GM21367 (cell line): ENCODE measurements around the gene TUBGCP3.
"Not testable (repeated sequence)": the region's sequence is repeated elsewhere in the genome, so short reads cannot be mapped to it uniquely, and the experiment has no call there.

Experiments used
- ATAC-seq: cut with Tn5 transposase; IDR thresholded peaks from one replicate; pipeline ENCODE4 v1.9.1; 2021; ENCODE audit not compliant: unreplicated experiment

TUBGCP3 gene, protein sequence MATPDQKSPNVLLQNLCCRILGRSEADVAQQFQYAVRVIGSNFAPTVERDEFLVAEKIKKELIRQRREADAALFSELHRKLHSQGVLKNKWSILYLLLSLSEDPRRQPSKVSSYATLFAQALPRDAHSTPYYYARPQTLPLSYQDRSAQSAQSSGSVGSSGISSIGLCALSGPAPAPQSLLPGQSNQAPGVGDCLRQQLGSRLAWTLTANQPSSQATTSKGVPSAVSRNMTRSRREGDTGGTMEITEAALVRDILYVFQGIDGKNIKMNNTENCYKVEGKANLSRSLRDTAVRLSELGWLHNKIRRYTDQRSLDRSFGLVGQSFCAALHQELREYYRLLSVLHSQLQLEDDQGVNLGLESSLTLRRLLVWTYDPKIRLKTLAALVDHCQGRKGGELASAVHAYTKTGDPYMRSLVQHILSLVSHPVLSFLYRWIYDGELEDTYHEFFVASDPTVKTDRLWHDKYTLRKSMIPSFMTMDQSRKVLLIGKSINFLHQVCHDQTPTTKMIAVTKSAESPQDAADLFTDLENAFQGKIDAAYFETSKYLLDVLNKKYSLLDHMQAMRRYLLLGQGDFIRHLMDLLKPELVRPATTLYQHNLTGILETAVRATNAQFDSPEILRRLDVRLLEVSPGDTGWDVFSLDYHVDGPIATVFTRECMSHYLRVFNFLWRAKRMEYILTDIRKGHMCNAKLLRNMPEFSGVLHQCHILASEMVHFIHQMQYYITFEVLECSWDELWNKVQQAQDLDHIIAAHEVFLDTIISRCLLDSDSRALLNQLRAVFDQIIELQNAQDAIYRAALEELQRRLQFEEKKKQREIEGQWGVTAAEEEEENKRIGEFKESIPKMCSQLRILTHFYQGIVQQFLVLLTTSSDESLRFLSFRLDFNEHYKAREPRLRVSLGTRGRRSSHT

DNA sequence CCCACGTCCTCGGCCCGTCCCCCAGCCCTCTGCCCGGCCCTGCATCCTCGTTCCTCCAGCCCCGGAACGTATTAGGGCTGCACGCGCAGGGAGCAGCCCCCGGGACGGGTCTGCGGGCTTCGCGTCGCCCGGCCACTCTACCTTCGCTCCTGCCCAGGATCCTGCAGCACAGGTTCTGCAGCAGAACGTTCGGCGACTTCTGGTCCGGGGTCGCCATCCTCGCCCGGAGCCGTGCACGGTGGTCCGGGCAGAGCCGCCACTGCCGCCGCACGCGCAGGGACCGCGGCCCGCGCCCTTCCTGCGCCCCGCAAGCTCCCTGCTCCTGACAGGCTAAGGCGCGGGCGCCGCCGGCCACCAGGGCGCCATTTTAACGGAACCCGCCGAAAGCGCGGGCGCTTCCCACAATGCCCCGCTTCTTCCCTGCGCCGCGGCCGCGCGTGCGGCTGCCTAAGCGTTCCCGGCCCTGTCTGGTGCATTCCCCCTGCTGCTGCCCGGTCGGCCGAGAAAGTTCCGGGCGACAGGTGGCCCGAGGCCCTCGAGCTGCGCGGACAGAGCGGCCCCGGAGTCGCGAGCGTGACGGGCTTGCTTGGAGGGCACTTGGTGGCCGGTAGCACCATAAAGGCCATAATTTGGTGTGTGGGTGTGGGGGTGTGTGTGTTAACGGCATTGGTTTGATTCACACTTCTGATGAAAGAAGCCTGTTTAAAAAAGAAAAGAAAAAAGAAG, at the start of gene TUBGCP3:
Gene TUBGCP3, minus strand, starts transcription at position 390 of the 726 bp plus-strand sequence. Its CDS starts 173 bp downstream, at position 217.
- ATAC-seq = peak; percentile 72

GRCh38 chr13:112637017-112637801, 49.3 kb upstream of the TUBGCP3 start:
- ATAC-seq = no peak

DNA sequence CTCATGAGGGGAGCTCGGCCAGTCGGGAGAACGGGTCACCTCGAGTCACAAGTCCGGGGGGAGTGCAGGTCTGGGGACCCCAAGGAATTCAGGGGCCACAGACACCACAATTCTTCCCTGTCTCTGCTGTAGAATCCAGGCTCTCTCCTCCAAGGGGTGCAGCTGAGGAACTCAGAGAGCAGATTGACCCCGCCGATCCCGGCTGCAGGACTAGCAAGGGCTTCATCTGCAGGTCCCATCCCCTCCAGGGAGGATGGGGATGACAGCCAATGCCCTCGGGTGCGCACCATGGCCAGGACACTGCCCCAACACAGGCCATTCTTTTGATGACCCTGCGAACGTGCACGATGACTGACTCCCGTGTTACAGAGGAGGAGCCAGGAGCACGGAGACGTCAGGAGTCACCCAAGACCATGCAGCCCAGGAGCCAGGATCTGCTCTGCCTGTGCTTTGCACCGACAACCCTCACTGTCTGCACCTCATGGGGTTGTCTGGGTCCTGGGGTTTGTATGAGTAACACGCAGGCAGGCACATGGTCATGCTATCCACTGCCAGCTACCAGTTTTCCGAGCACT, 48.5 kb upstream of the TUBGCP3 start:
- ATAC-seq = no peak

DNA sequence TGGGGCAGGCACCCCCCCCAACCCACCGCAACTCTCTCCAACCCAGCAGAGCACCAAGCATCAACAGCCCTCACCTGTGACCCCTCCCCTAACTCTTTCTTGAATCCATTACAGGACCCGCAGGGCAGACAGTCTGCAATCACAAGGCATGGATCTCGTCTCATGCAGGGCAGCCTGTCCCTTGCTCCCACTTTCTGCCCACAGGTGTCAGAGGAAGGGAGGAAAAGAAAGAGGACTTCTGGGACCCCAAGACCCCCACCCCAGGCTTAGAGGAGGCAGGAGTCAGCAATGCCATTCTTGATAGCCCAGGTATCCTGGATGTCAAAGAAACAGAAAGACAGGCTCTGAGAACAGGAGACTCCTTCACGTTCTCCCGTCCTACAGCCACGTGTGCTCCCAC, 47.4 kb upstream of the TUBGCP3 start:
- no peak for ATAC-seq

DNA sequence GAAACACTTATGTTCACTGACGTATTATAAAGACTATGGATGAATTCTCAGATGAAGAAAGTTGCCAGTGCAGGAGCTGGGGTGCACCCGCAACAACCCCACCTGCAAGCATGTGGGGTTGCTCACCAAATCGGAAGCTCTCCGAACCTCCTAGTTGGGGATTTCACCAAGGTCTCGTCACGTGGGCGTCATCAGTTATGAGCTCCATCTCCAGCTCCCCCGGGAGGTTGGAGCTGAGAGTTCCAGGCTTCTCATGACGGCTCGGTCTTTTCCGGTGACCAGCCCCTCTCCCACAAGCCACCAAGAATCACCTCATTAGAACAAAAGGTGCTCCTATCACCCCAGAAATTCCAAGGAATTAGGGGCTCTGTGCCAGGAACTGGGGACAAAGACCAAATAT, 46.1 kb upstream of the TUBGCP3 start:
- no peak for ATAC-seq

DNA sequence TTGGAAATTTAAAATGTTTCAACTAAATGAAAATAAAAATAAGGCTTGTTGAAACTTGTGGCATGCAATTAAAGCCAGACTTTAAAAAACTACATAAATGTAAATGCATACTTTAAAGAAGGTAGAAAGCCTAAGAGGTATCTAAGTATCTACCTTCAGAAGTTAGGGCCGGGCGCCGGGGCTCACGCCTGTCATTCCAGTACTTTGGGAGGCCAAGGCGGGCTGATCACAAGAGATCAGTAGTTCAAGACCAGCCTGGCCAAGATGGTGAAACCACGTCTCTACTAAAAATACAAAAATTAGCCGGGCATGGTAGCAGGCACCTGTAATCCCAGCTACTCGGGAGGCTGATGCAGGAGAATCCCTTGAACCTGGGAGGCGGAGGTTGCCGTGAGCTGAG, 42.3 kb upstream of the TUBGCP3 start:
- ATAC-seq = not testable (repeated sequence)

DNA sequence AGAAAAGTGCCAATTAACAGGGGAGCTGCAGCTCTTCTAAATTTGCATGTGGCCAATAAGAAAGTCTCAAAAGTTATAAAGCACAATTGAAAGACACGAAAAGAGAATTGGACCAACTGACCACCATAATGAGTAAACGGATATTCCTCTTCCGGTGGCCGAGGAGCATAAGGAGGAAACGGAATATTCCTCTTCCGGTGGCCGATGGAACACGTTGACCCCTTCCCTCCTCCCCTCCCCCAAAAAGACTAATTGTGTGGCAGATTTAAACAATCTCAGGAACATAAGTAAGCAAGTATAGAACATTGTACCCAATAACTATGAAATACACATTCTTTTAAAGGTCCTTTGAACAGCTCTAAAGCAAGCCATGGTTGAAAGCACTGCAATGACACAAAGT, 41.2 kb upstream of the TUBGCP3 start:
- no peak for ATAC-seq

GRCh38 chr13:112627613-112628012, 39.7 kb upstream of the TUBGCP3 start:
- ATAC-seq = not testable (repeated sequence)

DNA sequence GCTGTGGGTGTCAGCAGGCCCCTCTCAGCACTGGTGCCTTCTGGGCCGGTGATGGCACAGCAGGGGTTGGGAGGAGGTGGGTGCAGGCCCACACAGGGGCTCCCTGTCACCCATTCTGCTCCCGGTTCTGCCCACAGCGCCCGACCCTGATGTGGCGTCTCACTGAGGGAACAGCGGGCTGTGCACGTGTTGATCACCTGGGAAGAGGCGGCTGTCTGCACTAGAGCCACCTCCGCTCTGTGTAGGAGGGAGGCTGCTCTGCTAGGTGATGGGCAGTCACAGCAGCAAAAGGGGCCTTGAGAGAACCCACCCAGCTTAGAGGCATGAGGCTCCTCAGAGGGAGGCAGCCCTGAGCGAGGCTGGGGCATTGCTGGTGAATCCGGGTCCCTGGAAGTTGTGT, 39.2 kb upstream of the TUBGCP3 start:
- no peak for ATAC-seq

GRCh38 chr13:112626761-112627160, 38.8 kb upstream of the TUBGCP3 start:
- no peak for ATAC-seq

GRCh38 chr13:112626124-112626523, 38.2 kb upstream of the TUBGCP3 start:
- ATAC-seq = no peak

GRCh38 chr13:112625698-112626097, 37.7 kb upstream of the TUBGCP3 start:
- ATAC-seq = no peak

GRCh38 chr13:112624602-112625430, 36.9 kb upstream of the TUBGCP3 start:
- ATAC-seq = no peak

DNA sequence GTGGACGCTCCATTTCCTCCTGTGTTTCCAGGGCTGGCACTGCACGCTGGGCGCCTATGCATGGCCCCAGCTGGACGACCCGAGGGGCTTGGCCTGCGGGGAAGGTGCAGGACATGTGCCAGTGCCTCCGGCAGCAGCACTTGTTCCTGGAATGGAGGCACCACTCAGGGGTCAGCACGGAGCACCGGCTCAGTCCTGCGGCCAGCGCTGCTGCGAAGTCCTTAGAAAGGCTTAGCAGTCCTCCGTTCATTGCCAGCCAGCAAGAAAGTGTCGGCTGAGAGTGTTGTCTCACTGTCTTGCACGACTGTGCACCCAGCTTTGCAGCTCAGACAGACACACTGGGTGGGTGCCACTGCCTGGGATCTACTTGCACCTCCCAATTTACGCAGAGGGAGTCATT, 36.1 kb upstream of the TUBGCP3 start:
- ATAC-seq = no peak

DNA sequence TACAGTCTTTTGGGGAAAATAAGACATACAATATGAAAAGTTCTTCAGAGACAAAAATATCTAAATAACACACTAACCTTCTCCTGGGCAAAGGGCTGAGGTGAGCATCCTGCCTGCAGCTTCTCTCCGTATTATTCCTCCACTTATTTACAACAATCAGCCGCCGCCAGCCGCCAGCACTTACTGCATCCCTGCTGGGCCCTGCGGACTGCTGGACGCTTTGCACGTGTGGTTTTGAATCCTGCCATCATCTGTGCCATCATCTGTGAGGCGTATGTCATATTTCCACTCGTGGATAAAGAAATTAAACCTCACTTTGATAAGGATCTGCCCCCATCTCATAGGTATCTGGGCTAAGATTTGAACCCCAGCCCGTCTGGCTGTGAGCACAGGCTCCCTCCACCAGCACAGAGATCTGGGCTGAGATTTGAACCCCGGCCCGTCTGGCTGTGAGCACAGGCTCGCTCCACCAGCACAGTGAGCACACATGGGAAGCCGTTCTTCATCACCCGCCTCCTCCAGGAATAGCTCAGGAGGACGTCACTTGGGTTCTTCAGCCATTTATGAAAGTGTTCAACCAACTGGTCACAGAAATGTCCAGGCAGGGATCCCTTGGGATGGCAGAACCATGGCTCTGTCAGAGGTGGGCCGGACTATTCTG, 35.2 kb upstream of the TUBGCP3 start:
- ATAC-seq = no peak

GRCh38 chr13:112622375-112622774, 34.4 kb upstream of the TUBGCP3 start:
- no peak for ATAC-seq

DNA sequence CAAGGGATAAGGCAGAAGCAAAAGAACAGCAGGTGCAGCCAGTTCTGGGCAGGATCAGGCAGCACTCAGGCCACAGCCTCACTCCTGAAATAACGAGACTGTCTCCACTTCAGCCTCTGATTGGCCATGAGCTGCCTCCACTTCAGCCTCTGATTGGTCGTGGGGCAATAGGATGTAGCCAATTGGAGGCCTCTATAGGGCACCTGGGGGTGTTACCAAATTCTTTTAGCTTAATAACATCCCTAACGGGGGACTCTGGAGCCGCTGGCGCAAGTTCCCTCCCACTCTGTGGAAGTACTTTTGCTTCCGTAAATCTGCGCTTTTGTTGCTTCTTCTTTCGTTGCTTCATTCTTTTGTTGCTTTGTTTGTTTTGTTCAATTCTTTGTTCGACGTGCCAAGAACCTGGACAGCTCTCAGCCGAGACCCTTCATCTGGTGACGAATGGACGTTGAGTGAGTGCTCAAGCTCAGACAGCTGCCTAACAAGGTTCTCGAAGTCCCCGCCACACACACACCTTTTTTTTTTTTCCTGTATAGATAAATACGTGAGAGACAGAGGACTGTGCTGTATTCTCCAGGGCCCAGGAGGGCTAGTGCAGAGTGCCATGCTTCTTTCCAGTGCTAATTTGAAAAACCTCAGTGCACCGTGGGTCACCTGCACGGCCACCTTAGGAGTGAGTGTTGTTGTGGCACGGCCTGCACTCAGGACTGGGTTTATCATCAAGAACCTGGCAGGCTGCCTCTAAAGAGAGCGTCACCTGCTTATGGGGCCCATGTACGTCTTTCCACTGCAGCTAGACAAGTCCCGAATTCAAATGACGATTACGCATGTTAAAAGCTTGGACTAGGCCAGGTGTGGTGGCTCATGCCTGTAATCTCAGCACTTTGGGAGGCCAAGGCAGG, 32.0 kb upstream of the TUBGCP3 start:
- no peak for ATAC-seq

- ATAC-seq = no peak
These were observed 30.5 kb upstream of the TUBGCP3 start for GRCh38 chr13:112618501-112618900.
